HepG2 (cell line): ENCODE results near the gene CHRNB1. TPM values are rescaled to one million over a fixed set of nuclear protein-coding genes. Genes with fewer than 3 reads are reported as not detected.

Experiments used
- CEBPB ChIP-seq: IDR thresholded peaks from 2 replicates; pipeline ENCODE4 v1.6.1; 2011; ENCODE audit warnings: low read depth, low read length, improper control_type of control experiment, borderline replicate concordance
- HNF4G ChIP-seq, 2 experiments: sonication (generic) in 1 of 2; formaldehyde crosslinking in 1 of 2; IDR thresholded peaks; 2 replicates each; pipeline versions ENCODE4 v1.4.0 to v1.6.1; 2011 to 2020; ENCODE audit warnings: borderline replicate concordance in 2 of 2, low read depth in 2 of 2, mild to moderate bottlenecking in 2 of 2, low read length in 1 of 2, missing genetic modification reagents in 1 of 2, moderate library complexity in 1 of 2
- NONO ChIP-seq, 2 experiments: fragments of 450-650 bp in 1 of 2; sonication (generic) in 1 of 2; formaldehyde crosslinking in 1 of 2; IDR thresholded peaks in 1 of 2; conservative IDR thresholded peaks in 1 of 2; 2 replicates each; pipeline versions ENCODE4 v1.6.1 to v1.8.0; 2017 to 2022; ENCODE audit warnings: mild to moderate bottlenecking in 1 of 2, missing genetic modification reagents in 1 of 2, moderate library complexity in 1 of 2
- REXO4 ChIP-seq: sonication (generic); formaldehyde crosslinking; IDR thresholded peaks from 2 replicates; pipeline ENCODE4 v1.8.0; 2022; ENCODE audit warnings: missing genetic modification reagents, mild to moderate bottlenecking, borderline replicate concordance
- SRSF4 ChIP-seq: fragments of 200-400 bp; formaldehyde crosslinking; IDR thresholded peaks from one replicate; pipeline ENCODE4 v1.6.1; 2018; ENCODE audit warnings: mild to moderate bottlenecking, low read depth, low read length, moderate library complexity; ENCODE audit not compliant: poor library complexity, severe bottlenecking
- ZIK1 ChIP-seq: sonication (generic); formaldehyde crosslinking; IDR thresholded peaks from 2 replicates; pipeline ENCODE4 v1.5.0; 2020; ENCODE audit warnings: mild to moderate bottlenecking, low read depth, missing genetic modification reagents, borderline replicate concordance
- ZNF263 ChIP-seq: sonication (generic); formaldehyde crosslinking; IDR thresholded peaks from 2 replicates; pipeline ENCODE4 v1.4.0; 2020; ENCODE audit warnings: missing genetic modification reagents
- ZNF354B ChIP-seq: sonication (generic); formaldehyde crosslinking; IDR thresholded peaks from 2 replicates; pipeline ENCODE4 v1.8.0; 2022; ENCODE audit warnings: mild to moderate bottlenecking, missing genetic modification reagents
- ZNF550 ChIP-seq: sonication (generic); formaldehyde crosslinking; IDR thresholded peaks from 2 replicates; pipeline ENCODE4 v1.4.0; 2020; ENCODE audit warnings: mild to moderate bottlenecking, missing genetic modification reagents, borderline replicate concordance
- ZNF652 ChIP-seq: IDR thresholded peaks from 2 replicates; pipeline ENCODE4 v1.6.1; 2016; ENCODE audit warnings: low read depth, borderline replicate concordance
- ZNF781 ChIP-seq: sonication (generic); formaldehyde crosslinking; IDR thresholded peaks from 2 replicates; pipeline ENCODE4 v1.5.1; 2020; ENCODE audit warnings: borderline replicate concordance, mild to moderate bottlenecking, missing genetic modification reagents; ENCODE audit errors: not compliant biosample characterization
- ZNF879 ChIP-seq: sonication (generic); formaldehyde crosslinking; IDR thresholded peaks from 2 replicates; pipeline ENCODE4 v1.8.1; 2023; ENCODE audit warnings: missing genetic modification reagents
- polyA plus RNA-seq, 8 experiments: library from polyadenylated mRNA; depleted of rRNA in 3 of 8; stranded (reverse) in 7 of 8; unstranded in 1 of 8; fragments of >200 nt; fragmentation: Illumina TruSeq in 4 of 8; extraction: Trizol in 4 of 8; gene quantifications; 2 replicates each; pipeline versions ENCODE4 v1.2.1 to v1.2.3, GENCODE V29; 2011 to 2016; ENCODE audit warnings: low read depth in 4 of 8, missing spikeins in 1 of 8, mixed read lengths in 1 of 8; ENCODE audit not compliant: insufficient read depth in 1 of 8
- total RNA-seq, 5 experiments: library from RNA; depleted of rRNA; stranded (reverse); fragments of >200 nt; fragmentation: Illumina TruSeq; extraction: Trizol; gene quantifications; 2 replicates each; pipeline ENCODE4 v1.2.3, GENCODE V29; 2016; ENCODE audit warnings: low read depth in 1 of 5
- TF ChIP-seq, protein P1 (sequence below): sonication (generic); formaldehyde crosslinking; IDR thresholded peaks from 2 replicates; pipeline ENCODE4 v1.4.0; 2020; ENCODE audit warnings: missing genetic modification reagents
- TF ChIP-seq, protein P2 (sequence below): sonication (generic); formaldehyde crosslinking; IDR thresholded peaks from 2 replicates; pipeline ENCODE4 v1.5.1; 2020; ENCODE audit warnings: missing genetic modification reagents, mild to moderate bottlenecking, borderline replicate concordance
- TF ChIP-seq, protein P3 (sequence below): sonication (generic); formaldehyde crosslinking; IDR thresholded peaks from 2 replicates; pipeline ENCODE4 v1.4.0; 2020; ENCODE audit warnings: mild to moderate bottlenecking, missing genetic modification reagents
- TF ChIP-seq, protein P4 (sequence below): IDR thresholded peaks from 2 replicates; pipeline ENCODE4 v1.6.1; 2016; ENCODE audit warnings: missing compliant biosample characterization, missing genetic modification reagents, borderline replicate concordance
- TF ChIP-seq, protein P5 (sequence below): sonication (generic); formaldehyde crosslinking; IDR thresholded peaks from 2 replicates; pipeline ENCODE4 v1.8.0; 2022; ENCODE audit warnings: mild to moderate bottlenecking, missing genetic modification reagents; ENCODE audit not compliant: insufficient replicate concordance

The CHRNB1 gene
- total and polyA plus RNA-seq, 2 of the 13 experiments (the other 11 are each of a cell fraction or from before 2014, with no cell fraction given), result 5.4 to 33.7 TPM

DNA sequence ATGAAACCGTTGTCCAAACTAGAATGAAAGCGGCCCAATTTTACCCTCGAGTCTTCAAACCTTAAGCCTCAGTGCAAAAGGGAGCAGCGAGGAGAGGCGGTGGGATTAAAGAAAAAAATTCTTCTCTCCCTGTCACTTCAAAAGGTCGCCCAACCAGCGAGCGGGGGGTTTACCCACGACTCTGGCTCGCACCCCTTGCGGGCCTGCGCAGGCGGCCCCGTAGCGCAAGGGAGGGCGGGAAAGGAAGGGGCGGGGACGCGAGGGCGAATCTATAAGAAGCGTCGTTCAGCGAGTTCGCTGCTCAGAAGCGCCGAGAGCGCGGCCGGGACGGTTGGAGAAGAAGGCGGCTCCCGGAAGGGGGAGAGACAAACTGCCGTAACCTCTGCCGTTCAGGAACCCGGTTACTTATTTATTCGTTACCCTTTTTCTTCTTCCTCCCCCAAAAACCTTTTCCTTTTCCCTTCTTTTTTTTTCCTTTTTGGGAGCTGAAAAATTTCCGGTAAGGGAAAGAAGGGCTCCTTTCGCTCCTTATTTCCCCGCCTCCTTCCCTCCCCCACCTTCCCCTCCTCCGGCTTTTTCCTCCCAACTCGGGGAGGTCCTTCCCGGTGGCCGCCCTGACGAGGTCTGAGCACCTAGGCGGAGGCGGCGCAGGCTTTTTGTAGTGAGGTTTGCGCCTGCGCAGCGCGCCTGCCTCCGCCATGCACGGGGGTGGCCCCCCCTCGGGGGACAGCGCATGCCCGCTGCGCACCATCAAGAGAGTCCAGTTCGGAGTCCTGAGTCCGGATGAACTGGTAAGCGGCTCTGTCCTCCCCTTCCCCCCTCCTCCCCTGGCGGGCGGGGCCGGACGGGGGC lies 39.4 kb downstream of the CHRNB1 start, which contains the start of gene POLR2A (continued):
- TF ChIP-seq, protein P1, sequence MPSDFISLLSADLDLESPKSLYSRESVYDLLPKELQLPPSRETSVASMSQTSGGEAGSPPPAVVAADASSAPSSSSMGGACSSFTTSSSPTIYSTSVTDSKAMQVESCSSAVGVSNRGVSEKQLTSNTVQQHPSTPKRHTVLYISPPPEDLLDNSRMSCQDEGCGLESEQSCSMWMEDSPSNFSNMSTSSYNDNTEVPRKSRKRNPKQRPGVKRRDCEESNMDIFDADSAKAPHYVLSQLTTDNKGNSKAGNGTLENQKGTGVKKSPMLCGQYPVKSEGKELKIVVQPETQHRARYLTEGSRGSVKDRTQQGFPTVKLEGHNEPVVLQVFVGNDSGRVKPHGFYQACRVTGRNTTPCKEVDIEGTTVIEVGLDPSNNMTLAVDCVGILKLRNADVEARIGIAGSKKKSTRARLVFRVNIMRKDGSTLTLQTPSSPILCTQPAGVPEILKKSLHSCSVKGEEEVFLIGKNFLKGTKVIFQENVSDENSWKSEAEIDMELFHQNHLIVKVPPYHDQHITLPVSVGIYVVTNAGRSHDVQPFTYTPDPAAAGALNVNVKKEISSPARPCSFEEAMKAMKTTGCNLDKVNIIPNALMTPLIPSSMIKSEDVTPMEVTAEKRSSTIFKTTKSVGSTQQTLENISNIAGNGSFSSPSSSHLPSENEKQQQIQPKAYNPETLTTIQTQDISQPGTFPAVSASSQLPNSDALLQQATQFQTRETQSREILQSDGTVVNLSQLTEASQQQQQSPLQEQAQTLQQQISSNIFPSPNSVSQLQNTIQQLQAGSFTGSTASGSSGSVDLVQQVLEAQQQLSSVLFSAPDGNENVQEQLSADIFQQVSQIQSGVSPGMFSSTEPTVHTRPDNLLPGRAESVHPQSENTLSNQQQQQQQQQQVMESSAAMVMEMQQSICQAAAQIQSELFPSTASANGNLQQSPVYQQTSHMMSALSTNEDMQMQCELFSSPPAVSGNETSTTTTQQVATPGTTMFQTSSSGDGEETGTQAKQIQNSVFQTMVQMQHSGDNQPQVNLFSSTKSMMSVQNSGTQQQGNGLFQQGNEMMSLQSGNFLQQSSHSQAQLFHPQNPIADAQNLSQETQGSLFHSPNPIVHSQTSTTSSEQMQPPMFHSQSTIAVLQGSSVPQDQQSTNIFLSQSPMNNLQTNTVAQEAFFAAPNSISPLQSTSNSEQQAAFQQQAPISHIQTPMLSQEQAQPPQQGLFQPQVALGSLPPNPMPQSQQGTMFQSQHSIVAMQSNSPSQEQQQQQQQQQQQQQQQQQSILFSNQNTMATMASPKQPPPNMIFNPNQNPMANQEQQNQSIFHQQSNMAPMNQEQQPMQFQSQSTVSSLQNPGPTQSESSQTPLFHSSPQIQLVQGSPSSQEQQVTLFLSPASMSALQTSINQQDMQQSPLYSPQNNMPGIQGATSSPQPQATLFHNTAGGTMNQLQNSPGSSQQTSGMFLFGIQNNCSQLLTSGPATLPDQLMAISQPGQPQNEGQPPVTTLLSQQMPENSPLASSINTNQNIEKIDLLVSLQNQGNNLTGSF (CRISPR knock-in tag), result peak; percentile 92; the same call in 1 of the 2 replicates
- TF ChIP-seq, protein P2, sequence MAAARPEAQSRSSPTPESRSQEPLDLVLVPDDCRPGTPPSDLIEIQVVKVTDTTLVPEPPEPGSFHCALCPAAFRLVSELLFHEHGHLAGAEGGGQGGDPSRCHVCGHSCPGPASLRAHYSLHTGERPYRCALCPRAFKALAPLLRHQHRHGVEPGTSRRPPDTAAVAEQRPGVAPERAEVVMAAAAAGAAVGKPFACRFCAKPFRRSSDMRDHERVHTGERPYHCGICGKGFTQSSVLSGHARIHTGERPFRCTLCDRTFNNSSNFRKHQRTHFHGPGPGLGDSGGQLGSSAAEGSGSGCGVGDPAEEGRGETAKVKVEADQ (CRISPR knock-in tag), result no peak
- no peak for TF ChIP-seq SRSF4
- 0 out of 2 replicates have a peak, but pooled peaks have one; percentile 89 for TF ChIP-seq NONO (IDR thresholded peaks at IDR 0.05)
- peak; percentile 81 for TF ChIP-seq NONO (CRISPR knock-in tag; conservative IDR thresholded peaks at IDR 0.05)
- TF ChIP-seq, protein P3, sequence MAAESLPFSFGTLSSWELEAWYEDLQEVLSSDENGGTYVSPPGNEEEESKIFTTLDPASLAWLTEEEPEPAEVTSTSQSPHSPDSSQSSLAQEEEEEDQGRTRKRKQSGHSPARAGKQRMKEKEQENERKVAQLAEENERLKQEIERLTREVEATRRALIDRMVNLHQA, result 0 out of 2 replicates have a peak, but pooled peaks have one; percentile 26
- TF ChIP-seq, protein P4, sequence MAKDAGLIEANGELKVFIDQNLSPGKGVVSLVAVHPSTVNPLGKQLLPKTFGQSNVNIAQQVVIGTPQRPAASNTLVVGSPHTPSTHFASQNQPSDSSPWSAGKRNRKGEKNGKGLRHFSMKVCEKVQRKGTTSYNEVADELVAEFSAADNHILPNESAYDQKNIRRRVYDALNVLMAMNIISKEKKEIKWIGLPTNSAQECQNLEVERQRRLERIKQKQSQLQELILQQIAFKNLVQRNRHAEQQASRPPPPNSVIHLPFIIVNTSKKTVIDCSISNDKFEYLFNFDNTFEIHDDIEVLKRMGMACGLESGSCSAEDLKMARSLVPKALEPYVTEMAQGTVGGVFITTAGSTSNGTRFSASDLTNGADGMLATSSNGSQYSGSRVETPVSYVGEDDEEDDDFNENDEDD, result peak; percentile 94
- peak; percentile 72 for TF ChIP-seq HNF4G (IDR thresholded peaks at IDR 0.05; ENCODE audit: borderline replicate concordance, low read depth, low read length)
- peak; percentile 35; the same call in 1 of the 2 replicates for TF ChIP-seq HNF4G (CRISPR knock-in tag; IDR thresholded peaks at IDR 0.05; ENCODE audit: borderline replicate concordance, low read depth)
- TF ChIP-seq ZNF263 (CRISPR knock-in tag), result peak; percentile 96
- TF ChIP-seq CEBPB, result no peak
- TF ChIP-seq, protein P5, sequence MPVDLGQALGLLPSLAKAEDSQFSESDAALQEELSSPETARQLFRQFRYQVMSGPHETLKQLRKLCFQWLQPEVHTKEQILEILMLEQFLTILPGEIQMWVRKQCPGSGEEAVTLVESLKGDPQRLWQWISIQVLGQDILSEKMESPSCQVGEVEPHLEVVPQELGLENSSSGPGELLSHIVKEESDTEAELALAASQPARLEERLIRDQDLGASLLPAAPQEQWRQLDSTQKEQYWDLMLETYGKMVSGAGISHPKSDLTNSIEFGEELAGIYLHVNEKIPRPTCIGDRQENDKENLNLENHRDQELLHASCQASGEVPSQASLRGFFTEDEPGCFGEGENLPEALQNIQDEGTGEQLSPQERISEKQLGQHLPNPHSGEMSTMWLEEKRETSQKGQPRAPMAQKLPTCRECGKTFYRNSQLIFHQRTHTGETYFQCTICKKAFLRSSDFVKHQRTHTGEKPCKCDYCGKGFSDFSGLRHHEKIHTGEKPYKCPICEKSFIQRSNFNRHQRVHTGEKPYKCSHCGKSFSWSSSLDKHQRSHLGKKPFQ (CRISPR knock-in tag), result no peak
- peak; percentile 76 for TF ChIP-seq ZNF781
- 0 out of 2 replicates have a peak, but pooled peaks have one; percentile 45 for TF ChIP-seq ZNF879 (CRISPR knock-in tag)
- TF ChIP-seq ZNF652 (CRISPR knock-in tag), result peak; percentile 56
- no peak for TF ChIP-seq REXO4 (CRISPR knock-in tag)
- TF ChIP-seq ZIK1 (CRISPR knock-in tag), result 0 out of 2 replicates have a peak, but pooled peaks have one; percentile 24
- no peak for TF ChIP-seq ZNF354B
- TF ChIP-seq ZNF550 (CRISPR knock-in tag), result no peak
